Stimulated activated effector memory CD8-positive, alpha-beta T cell treated with anti-CD3 and anti-CD28 coated beads, Interleukin-12 subunit alpha, Interleukin-12 subunit beta, amount 100 ng/mL, for 72 hours (primary cell): ENCODE results near the gene BABAM1.
A peak's percentile ranks its signal among the peaks of the same experiment; 100 is the strongest.
"Not testable (repeated sequence)": the region's sequence is repeated elsewhere in the genome, so short reads cannot be mapped to it uniquely, and the experiment has no call there.

Source experiments
- ATAC-seq: fragments of 150-1000 bp; cut with Tn5 transposase; 2 replicates; pipeline ENCODE4 v1.10.0; 2021
- DNase-seq, 2 donors: peaks; one replicate each; pipeline ENCODE4 v3.0.0; 2021 to 2022; ENCODE audit warnings: low spot score in 2 of 2
- H3K27ac Mint-ChIP-seq: one replicate; pipeline ENCODE4 v1.8.0; 2022; ENCODE audit warnings: mild to moderate bottlenecking, mixed read lengths
- H3K36me3 Mint-ChIP-seq: one replicate; pipeline ENCODE4 v1.8.0; 2022; ENCODE audit warnings: mild to moderate bottlenecking, mixed read lengths
- H3K4me1 Mint-ChIP-seq: one replicate; pipeline ENCODE4 v1.8.0; 2022; ENCODE audit warnings: mixed read lengths
- H3K4me3 Mint-ChIP-seq: one replicate; pipeline ENCODE4 v1.8.0; 2022; ENCODE audit warnings: mild to moderate bottlenecking, mixed read lengths
- H3K9me3 Mint-ChIP-seq: one replicate; pipeline ENCODE4 v1.8.0; 2022; ENCODE audit warnings: mixed read lengths

BABAM1 gene

GRCh38 chr19:17281391-17282304, 14.4 kb downstream of the BABAM1 start, which contains the start of gene ANKLE1:
Gene ANKLE1, plus strand, starts transcription at chr19:17281901. Its CDS starts 20 bp downstream, at chr19:17281921.
- ATAC-seq (peak; percentile 60), DNase-seq (peak; percentile 57 to 83)
- H3K4me3 Mint-ChIP-seq = peak within 1 kb of the TSS; percentile 81
- H3K9me3 Mint-ChIP-seq = no peaks in the 10 kb centered on the region
- H3K27ac Mint-ChIP-seq = no peak within 1 kb of the TSS
- peaks cover 28% of the 10 kb centered on the region for H3K36me3 Mint-ChIP-seq
- peaks cover 14% of the 10 kb centered on the region for H3K4me1 Mint-ChIP-seq

GRCh38 chr19:17282488-17283125, 15.4 kb downstream of the BABAM1 start:
- Mint-ChIP-seq H3K27ac (no peak overlapping the region), H3K9me3 (no peaks in the 10 kb centered on the region), H3K4me1 (peaks cover 14% of the 10 kb centered on the region), H3K36me3 (peaks cover 19% of the 10 kb centered on the region), H3K4me3 (peak overlapping the region; percentile 81)
- DNase-seq = peak; percentile 81 to 89
- peak; percentile 92 for ATAC-seq

GRCh38 chr19:17283504-17283996, 16.3 kb downstream of the BABAM1 start:
- Mint-ChIP-seq H3K36me3 (peaks cover 12% of the 10 kb centered on the region), H3K4me1 (peaks cover 14% of the 10 kb centered on the region), H3K4me3 (peak overlapping the region; percentile 81), H3K9me3 (no peaks in the 10 kb centered on the region), H3K27ac (no peak overlapping the region)
- ATAC-seq = no peak
- DNase-seq = no peak

GRCh38 chr19:17285415-17286135, 18.3 kb downstream of the BABAM1 start:
- H3K4me1 Mint-ChIP-seq = peaks cover 14% of the 10 kb centered on the region

GRCh38 chr19:17286263-17286662, 19.0 kb downstream of the BABAM1 start:
- H3K36me3 Mint-ChIP-seq = peaks cover 8% of the 10 kb centered on the region
- H3K27ac Mint-ChIP-seq = no peak overlapping the region

More at GRCh38 chr19:17285415-17286135, 18.3 kb downstream of the BABAM1 start:
- Mint-ChIP-seq H3K27ac (no peak overlapping the region), H3K4me3 (no peak overlapping the region), H3K9me3 (no peaks in the 10 kb centered on the region), H3K36me3 (peaks cover 8% of the 10 kb centered on the region)
- ATAC-seq (no peak), DNase-seq (no peak)

GRCh38 chr19:17286752-17287151, 19.5 kb downstream of the BABAM1 start:
- Mint-ChIP-seq H3K27ac (no peak overlapping the region), H3K9me3 (no peaks in the 10 kb centered on the region), H3K4me1 (peaks cover 16% of the 10 kb centered on the region), H3K4me3 (no peak overlapping the region), H3K36me3 (peaks cover 8% of the 10 kb centered on the region)
- ATAC-seq (no peak), DNase-seq (no peak)

More at GRCh38 chr19:17286263-17286662, 19.0 kb downstream of the BABAM1 start:
- ATAC-seq (no peak), DNase-seq (no peak)
- Mint-ChIP-seq H3K4me3 (no peak overlapping the region), H3K4me1 (peaks cover 14% of the 10 kb centered on the region), H3K9me3 (no peaks in the 10 kb centered on the region)

- Mint-ChIP-seq H3K27ac (no peak overlapping the region), H3K4me1 (peaks cover 5% of the 10 kb centered on the region), H3K4me3 (no peak overlapping the region), H3K36me3 (no peaks in the 10 kb centered on the region), H3K9me3 (no peaks in the 10 kb centered on the region)
- peak; percentile 39 for ATAC-seq
- DNase-seq = peak in 1 of 2 donors; percentile 74
Observed at GRCh38 chr19:17289489-17289888, 22.2 kb downstream of the BABAM1 start.

- Mint-ChIP-seq H3K36me3 (no peaks in the 10 kb centered on the region), H3K4me3 (peak overlapping the region; percentile 88), H3K4me1 (peaks cover 5% of the 10 kb centered on the region), H3K27ac (peak overlapping the region; percentile 70), H3K9me3 (no peaks in the 10 kb centered on the region)
- DNase-seq (peak; percentile 91 to 93), ATAC-seq (peak; percentile 96)
Observed at GRCh38 chr19:17292301-17293074, 25.2 kb downstream of the BABAM1 start.

- H3K9me3 Mint-ChIP-seq = no peaks in the 10 kb centered on the region
- H3K27ac Mint-ChIP-seq = no peak overlapping the region
- DNase-seq (no peak), ATAC-seq (no peak)
- no peaks in the 10 kb centered on the region for H3K36me3 Mint-ChIP-seq
- no peak overlapping the region for H3K4me3 Mint-ChIP-seq
- H3K4me1 Mint-ChIP-seq = peaks cover 5% of the 10 kb centered on the region
Observed at GRCh38 chr19:17293605-17294004, 26.4 kb downstream of the BABAM1 start.

- peaks cover 5% of the 10 kb centered on the region for H3K4me1 Mint-ChIP-seq
- H3K9me3 Mint-ChIP-seq = no peaks in the 10 kb centered on the region
- H3K36me3 Mint-ChIP-seq = no peaks in the 10 kb centered on the region
- no peak overlapping the region for H3K4me3 Mint-ChIP-seq
- ATAC-seq (peak; percentile 8), DNase-seq (peak; percentile 58 to 79)
- no peak overlapping the region for H3K27ac Mint-ChIP-seq
Observed at GRCh38 chr19:17294051-17294891, 27.0 kb downstream of the BABAM1 start.

GRCh38 chr19:17295551-17295950, 28.3 kb downstream of the BABAM1 start:
- H3K9me3 Mint-ChIP-seq = not testable (repeated sequence)

GRCh38 chr19:17296273-17296672, 29.0 kb downstream of the BABAM1 start:
- Mint-ChIP-seq H3K4me3 (no peak overlapping the region), H3K9me3 (no peaks in the 10 kb centered on the region), H3K27ac (peak overlapping the region; percentile 17), H3K36me3 (no peaks in the 10 kb centered on the region), H3K4me1 (peaks cover 5% of the 10 kb centered on the region)
- ATAC-seq (no peak), DNase-seq (no peak)

More at GRCh38 chr19:17295551-17295950, 28.3 kb downstream of the BABAM1 start:
- not testable (repeated sequence) for DNase-seq, H3K27ac Mint-ChIP-seq, H3K4me1 Mint-ChIP-seq, H3K4me3 Mint-ChIP-seq, ATAC-seq, H3K36me3 Mint-ChIP-seq

- DNase-seq = no peak
- Mint-ChIP-seq H3K4me1 (peaks cover 1% of the 10 kb centered on the region), H3K27ac (no peak overlapping the region), H3K36me3 (no peaks in the 10 kb centered on the region), H3K9me3 (no peaks in the 10 kb centered on the region), H3K4me3 (no peak overlapping the region)
- ATAC-seq = no peak
Observed at GRCh38 chr19:17296976-17297375, 29.7 kb downstream of the BABAM1 start.
